HepG2 (cell line): ENCODE measurements around the gene TMEM217. TPM values are rescaled to one million over a fixed set of nuclear protein-coding genes. Genes with fewer than 3 reads are reported as not detected.

Experiments
- ARNT ChIP-seq: fragments of 450-650 bp; IDR thresholded peaks from 2 replicates; pipeline ENCODE4 v1.6.1; 2017
- HNF4A ChIP-seq: sonication (generic); formaldehyde crosslinking; IDR thresholded peaks from 2 replicates; pipeline ENCODE4 v1.4.0; 2020; ENCODE audit warnings: missing genetic modification reagents
- MEIS1 ChIP-seq: sonication (generic); formaldehyde crosslinking; IDR thresholded peaks from 2 replicates; pipeline ENCODE4 v1.9.0; 2021; ENCODE audit warnings: mild to moderate bottlenecking, missing genetic modification reagents, moderate library complexity, borderline replicate concordance
- NBN ChIP-seq: fragments of 450-650 bp; conservative IDR thresholded peaks from 2 replicates; pipeline ENCODE4 v1.6.1; 2017
- NFYB ChIP-seq: sonication (generic); formaldehyde crosslinking; IDR thresholded peaks from 2 replicates; pipeline ENCODE4 v1.4.0; 2020; ENCODE audit warnings: missing genetic modification reagents
- NRL ChIP-seq: sonication (generic); formaldehyde crosslinking; IDR thresholded peaks from 2 replicates; pipeline ENCODE4 v1.5.0; 2020; ENCODE audit warnings: missing genetic modification reagents, mild to moderate bottlenecking, moderate library complexity, borderline replicate concordance
- RAD51 ChIP-seq: fragments of 450-650 bp; IDR thresholded peaks from 2 replicates; pipeline ENCODE4 v1.6.1; 2016; ENCODE audit warnings: borderline replicate concordance
- RARA ChIP-seq: IDR thresholded peaks from 2 replicates; pipeline ENCODE4 v1.6.1; 2016; ENCODE audit warnings: missing genetic modification reagents, missing compliant biosample characterization
- SKI ChIP-seq: fragments of 450-650 bp; IDR thresholded peaks from one replicate; pipeline ENCODE4 v1.6.1; 2018; ENCODE audit warnings: mild to moderate bottlenecking; ENCODE audit not compliant: partially characterized antibody
- SOX5 ChIP-seq: IDR thresholded peaks from 2 replicates; pipeline ENCODE4 v1.6.1; 2016; ENCODE audit warnings: borderline replicate concordance
- SOX6 ChIP-seq, 2 experiments: fragments of 450-650 bp in 1 of 2; sonication (generic) in 1 of 2; formaldehyde crosslinking in 1 of 2; IDR thresholded peaks; 2 replicates each; pipeline versions ENCODE4 v1.4.0 to v1.6.1; 2017 to 2020; ENCODE audit warnings: antibody characterized with exemption in 1 of 2, mild to moderate bottlenecking in 1 of 2, missing genetic modification reagents in 1 of 2
- ZBTB1 ChIP-seq: sonication (generic); formaldehyde crosslinking; IDR thresholded peaks from 2 replicates; pipeline ENCODE4 v1.4.0; 2020; ENCODE audit warnings: missing genetic modification reagents, borderline replicate concordance
- ZBTB40 ChIP-seq, 2 experiments: fragments of 450-650 bp in 1 of 2; sonication (generic) in 1 of 2; formaldehyde crosslinking in 1 of 2; IDR thresholded peaks; 2 replicates each; pipeline versions ENCODE4 v1.6.1 to v1.8.0; 2016 to 2022; ENCODE audit warnings: antibody characterized with exemption in 1 of 2, mild to moderate bottlenecking in 1 of 2, missing genetic modification reagents in 1 of 2
- ZNF670 ChIP-seq: sonication (generic); formaldehyde crosslinking; IDR thresholded peaks from 2 replicates; pipeline ENCODE4 v1.8.0; 2022; ENCODE audit warnings: mild to moderate bottlenecking, missing genetic modification reagents, borderline replicate concordance
- polyA plus RNA-seq, 8 experiments: library from polyadenylated mRNA; depleted of rRNA in 3 of 8; stranded (reverse) in 7 of 8; unstranded in 1 of 8; fragments of >200 nt; fragmentation: Illumina TruSeq in 4 of 8; extraction: Trizol in 4 of 8; gene quantifications; 2 replicates each; pipeline versions ENCODE4 v1.2.1 to v1.2.3, GENCODE V29; 2011 to 2016; ENCODE audit warnings: low read depth in 4 of 8, missing spikeins in 1 of 8, mixed read lengths in 1 of 8; ENCODE audit not compliant: insufficient read depth in 1 of 8
- total RNA-seq, 5 experiments: library from RNA; depleted of rRNA; stranded (reverse); fragments of >200 nt; fragmentation: Illumina TruSeq; extraction: Trizol; gene quantifications; 2 replicates each; pipeline ENCODE4 v1.2.3, GENCODE V29; 2016; ENCODE audit warnings: low read depth in 1 of 5
- TF ChIP-seq, protein P1 (sequence below): IDR thresholded peaks from 2 replicates; pipeline ENCODE4 v1.4.0; 2020; ENCODE audit warnings: mild to moderate bottlenecking, missing genetic modification reagents

Gene TMEM217
- total and polyA plus RNA-seq, 2 of the 13 experiments (the other 11 are each of a cell fraction or from before 2014, with no cell fraction given) = 2.3 to 3.4 TPM

DNA sequence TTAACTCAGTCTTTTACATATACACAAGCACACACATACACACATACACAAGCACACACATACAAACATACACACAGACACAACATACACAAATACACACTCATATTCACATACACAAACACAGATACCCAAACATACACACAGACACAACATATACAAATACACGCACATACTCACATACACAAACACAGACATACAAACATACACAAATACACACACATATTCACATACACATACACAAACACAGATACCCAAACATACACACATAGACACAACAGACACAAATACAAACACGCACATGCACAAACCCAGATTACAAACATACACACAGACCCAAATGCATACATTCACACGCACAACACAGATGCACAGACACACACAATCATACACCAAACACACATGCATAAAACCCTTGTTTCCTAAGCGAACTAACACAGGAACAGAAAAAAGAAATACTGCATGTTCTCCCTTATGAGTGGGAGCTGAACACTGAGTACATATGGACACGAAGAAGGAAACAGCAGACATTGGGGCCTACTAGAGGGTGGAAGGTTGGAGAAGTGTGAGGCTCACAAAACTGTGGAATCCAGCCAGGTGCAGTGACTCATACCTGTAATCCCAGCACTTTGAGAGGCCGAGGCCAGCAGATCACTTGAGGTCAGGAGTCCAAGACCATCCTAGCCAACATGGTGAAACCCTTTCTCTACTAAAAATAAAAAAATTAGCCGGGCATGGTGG is 53.8 kb downstream of the TMEM217 start (continued):
- TF ChIP-seq SOX6 (IDR thresholded peaks at IDR 0.05) (peak; percentile 49; the same call in 1 of the 2 replicates), SOX6 (CRISPR knock-in tag; IDR thresholded peaks at IDR 0.05) (no peak), SKI (peak; percentile 16), HNF4A (CRISPR knock-in tag) (peak; percentile 47), NRL (CRISPR knock-in tag) (no peak), MEIS1 (CRISPR knock-in tag) (0 out of 2 replicates have a peak, but pooled peaks have one; percentile 53), ZBTB1 (CRISPR knock-in tag) (no peak), NFYB (no peak), ZNF670 (CRISPR knock-in tag) (0 out of 2 replicates have a peak, but pooled peaks have one; percentile 23), SOX5 (CRISPR knock-in tag) (peak; percentile 15; the same call in 1 of the 2 replicates), NBN (0 out of 2 replicates have a peak, but pooled peaks have one; percentile 83), ARNT (0 out of 2 replicates have a peak, but pooled peaks have one; percentile 78), ZBTB40 (IDR thresholded peaks at IDR 0.05) (peak; percentile 26), ZBTB40 (CRISPR knock-in tag; IDR thresholded peaks at IDR 0.05) (no peak; the same call in 1 of the 2 replicates), RARA (CRISPR knock-in tag) (peak; percentile 71), RAD51 (peak; percentile 37; the same call in 1 of the 2 replicates)
- TF ChIP-seq, protein P1, sequence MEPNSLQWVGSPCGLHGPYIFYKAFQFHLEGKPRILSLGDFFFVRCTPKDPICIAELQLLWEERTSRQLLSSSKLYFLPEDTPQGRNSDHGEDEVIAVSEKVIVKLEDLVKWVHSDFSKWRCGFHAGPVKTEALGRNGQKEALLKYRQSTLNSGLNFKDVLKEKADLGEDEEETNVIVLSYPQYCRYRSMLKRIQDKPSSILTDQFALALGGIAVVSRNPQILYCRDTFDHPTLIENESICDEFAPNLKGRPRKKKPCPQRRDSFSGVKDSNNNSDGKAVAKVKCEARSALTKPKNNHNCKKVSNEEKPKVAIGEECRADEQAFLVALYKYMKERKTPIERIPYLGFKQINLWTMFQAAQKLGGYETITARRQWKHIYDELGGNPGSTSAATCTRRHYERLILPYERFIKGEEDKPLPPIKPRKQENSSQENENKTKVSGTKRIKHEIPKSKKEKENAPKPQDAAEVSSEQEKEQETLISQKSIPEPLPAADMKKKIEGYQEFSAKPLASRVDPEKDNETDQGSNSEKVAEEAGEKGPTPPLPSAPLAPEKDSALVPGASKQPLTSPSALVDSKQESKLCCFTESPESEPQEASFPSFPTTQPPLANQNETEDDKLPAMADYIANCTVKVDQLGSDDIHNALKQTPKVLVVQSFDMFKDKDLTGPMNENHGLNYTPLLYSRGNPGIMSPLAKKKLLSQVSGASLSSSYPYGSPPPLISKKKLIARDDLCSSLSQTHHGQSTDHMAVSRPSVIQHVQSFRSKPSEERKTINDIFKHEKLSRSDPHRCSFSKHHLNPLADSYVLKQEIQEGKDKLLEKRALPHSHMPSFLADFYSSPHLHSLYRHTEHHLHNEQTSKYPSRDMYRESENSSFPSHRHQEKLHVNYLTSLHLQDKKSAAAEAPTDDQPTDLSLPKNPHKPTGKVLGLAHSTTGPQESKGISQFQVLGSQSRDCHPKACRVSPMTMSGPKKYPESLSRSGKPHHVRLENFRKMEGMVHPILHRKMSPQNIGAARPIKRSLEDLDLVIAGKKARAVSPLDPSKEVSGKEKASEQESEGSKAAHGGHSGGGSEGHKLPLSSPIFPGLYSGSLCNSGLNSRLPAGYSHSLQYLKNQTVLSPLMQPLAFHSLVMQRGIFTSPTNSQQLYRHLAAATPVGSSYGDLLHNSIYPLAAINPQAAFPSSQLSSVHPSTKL (CRISPR knock-in tag) = peak; percentile 81
